HG03378 (cell line): Measurements from ENCODE around the gene DNAJC19.
"Not testable (repeated sequence)": the region's sequence is repeated elsewhere in the genome, so short reads cannot be mapped to it uniquely, and the experiment has no call there.

Experiments used
- ATAC-seq: cut with Tn5 transposase; IDR thresholded peaks from one replicate; pipeline ENCODE4 v1.9.1; 2021; ENCODE audit warnings: mild to moderate bottlenecking, moderate library complexity; ENCODE audit not compliant: unreplicated experiment

The DNAJC19 gene

GRCh38 chr3:180989291-180990163, at the start of gene DNAJC19:
Gene DNAJC19 (minus strand): TSS chr3:180989736. CDS start chr3:180989602, 134 bp downstream.
- ATAC-seq: peak; percentile 94

GRCh38 chr3:181030948-181031347, 41.4 kb upstream of the DNAJC19 start:
- ATAC-seq: no peak

DNA sequence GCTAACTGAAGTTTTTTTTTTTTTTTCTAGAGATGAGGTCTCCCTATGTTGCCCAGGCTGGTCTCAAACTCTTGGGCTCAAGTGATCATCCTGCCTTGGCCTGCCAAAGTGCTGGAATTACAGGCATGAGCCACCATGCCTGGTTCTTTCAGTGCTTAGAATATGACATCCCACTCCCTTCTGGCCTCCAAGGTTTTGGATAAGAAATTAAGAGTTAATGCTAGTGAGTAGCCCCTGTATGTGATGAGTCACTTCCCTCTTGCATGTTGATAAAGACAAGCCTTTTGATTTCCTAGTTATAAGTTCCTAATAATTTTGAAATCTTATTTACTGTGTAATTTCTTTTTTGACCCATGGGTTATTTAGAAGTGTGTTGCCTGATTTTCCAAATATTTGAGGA, 35.7 kb upstream of the DNAJC19 start:
- no peak for ATAC-seq

DNA sequence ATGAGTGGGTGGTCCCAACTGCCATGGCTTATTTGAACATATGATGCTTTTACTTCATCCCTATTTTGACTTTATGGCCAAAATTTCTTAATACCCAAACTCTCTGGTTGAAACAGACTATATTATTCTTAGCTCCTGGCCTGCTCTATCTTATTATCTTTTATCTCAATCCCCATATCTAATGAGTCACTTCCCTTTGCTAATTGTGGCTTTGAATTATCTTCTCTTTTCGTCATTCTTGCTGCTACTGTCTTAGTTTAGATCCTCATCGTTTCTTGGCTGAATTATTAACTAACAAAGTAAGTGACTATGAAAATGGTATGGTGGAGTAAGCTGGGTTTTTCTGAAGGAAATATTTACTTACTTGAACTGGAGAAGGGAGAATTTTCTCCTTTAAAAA, 28.2 kb upstream of the DNAJC19 start:
- ATAC-seq: no peak

DNA sequence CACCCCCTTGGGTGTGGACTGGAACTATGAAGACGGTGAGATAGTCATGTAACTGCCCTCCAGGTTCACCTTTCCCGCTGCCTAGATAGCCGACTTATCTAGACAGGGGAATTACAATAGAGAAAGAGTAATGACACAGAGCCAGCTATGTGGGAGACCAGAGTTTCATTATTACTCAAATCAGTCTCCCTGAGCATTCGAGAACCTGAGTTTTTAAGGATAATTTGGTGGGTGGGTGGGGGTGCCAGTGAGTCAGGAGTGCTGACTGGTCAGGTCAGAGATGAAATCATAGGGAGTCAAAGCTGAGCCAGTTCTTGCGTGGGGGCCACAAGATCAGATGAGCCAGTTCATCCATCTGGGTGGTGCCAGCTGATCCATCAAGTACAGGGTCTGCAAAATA, 19.7 kb upstream of the DNAJC19 start:
- ATAC-seq: no peak

GRCh38 chr3:181008796-181009195, 19.3 kb upstream of the DNAJC19 start:
- no peak for ATAC-seq

- no peak for ATAC-seq
Measured at GRCh38 chr3:181007262-181007661, 17.7 kb upstream of the DNAJC19 start.

DNA sequence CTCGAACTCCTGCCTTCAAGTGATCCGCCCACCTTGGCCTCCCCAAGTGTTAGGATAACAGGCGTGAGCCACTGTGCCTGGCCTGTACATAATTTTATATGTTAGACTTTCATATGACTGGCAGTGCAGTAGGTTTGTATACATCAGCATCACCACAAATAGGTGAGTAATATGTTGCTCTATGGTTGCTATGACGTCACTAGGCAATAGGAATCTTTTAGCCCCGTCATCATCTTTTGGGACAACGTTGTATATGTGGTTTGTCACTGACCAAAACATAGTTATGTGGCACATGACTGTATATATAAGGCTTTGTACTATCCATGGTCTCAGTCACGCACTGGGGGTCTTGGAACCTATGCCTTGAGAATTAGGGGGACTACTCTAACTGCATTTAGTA, 17.0 kb upstream of the DNAJC19 start:
- ATAC-seq: no peak

- ATAC-seq: not testable (repeated sequence)
Measured at GRCh38 chr3:181003469-181003868, 13.9 kb upstream of the DNAJC19 start.

GRCh38 chr3:181002331-181002730, 12.8 kb upstream of the DNAJC19 start:
- ATAC-seq: not testable (repeated sequence)

DNA sequence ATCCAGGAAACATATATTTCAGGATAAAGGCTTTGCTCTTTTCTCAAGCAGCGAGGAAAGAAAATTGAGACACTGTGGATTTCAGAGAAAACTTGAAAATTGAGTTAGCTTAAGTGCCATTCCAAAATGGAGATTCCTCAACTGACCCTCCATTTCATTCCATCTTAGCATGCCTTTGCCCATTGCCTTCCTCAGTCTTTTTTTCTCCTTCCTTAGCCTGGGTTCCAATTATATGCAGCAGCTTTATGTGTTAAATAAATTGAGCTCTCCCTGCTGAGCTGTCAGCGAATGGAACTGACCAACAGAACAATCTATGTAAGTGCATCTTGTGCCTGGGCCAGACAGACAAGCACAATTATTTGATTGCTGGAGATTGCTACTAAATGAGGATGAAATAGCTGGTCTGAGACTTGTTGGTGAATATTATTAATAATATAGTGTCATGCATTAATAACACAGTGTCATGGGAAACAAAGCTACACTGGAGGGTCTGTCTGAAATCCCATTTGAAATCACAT, 6.9 kb upstream of the DNAJC19 start:
- no peak for ATAC-seq

DNA sequence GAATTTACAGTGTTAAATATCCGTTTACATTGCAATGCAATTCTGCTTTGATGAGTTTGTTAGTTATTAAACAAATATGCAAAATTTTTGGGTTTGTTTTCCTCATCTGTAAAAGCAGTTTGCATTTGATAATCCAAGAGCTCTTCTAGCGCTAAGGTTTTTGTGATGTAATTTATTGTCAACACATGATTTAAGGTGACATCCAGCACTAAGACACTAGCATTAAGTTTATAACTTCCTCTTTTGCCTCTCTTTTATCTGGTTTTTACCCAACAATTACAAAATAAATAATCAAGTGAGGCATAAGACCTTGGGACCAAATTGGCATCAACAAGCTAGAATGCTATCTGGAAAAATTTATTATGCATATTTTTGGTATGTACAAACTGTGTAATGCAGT, 969 bp upstream of the DNAJC19 start:
- ATAC-seq: no peak

DNA sequence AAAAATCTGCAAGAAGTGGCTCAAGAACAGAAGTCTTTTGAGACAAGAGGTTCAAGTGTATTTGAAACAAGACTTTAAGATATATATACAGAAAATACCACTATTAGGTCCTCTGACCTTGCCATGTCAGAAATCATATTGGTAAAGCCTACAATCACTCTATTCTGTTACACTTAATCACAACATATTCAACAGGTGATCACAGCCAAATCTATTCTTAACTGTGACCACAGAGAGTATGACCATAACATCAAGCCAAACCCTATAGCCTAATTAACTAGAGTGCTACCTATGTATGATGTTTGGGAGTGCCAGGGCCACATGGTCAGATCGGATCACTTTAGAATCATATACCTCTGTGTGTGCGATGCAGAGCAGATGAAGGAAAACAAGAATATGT, 2.2 kb downstream of the DNAJC19 start:
- ATAC-seq: no peak

- ATAC-seq: not testable (repeated sequence)
Measured at GRCh38 chr3:180986366-180986765, 3.2 kb downstream of the DNAJC19 start.

GRCh38 chr3:180983136-180983535, 6.4 kb downstream of the DNAJC19 start:
- no peak for ATAC-seq

- ATAC-seq: no peak
Measured at GRCh38 chr3:180981912-180982311, 7.6 kb downstream of the DNAJC19 start.

DNA sequence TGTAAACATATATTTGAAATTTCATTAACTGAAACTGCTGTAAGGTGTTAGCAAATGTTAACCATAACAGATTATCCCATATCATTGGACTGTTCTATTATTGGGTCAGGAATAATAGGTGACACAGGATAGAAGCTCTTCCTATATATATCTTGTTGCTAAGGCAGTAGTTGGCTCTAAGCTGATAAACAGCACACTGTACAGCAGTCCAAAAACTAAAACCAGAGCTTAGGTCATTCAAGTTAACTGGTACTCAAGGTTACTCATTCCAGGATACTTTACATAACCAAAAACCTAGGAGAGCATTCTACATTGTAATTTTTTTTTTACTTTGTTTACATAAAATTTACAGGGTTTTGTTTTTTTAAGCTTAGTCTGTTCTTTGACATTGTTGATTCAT, 8.9 kb downstream of the DNAJC19 start:
- no peak for ATAC-seq

- no peak for ATAC-seq
Measured at GRCh38 chr3:180979961-180980360, 9.6 kb downstream of the DNAJC19 start.

GRCh38 chr3:180977498-180977897, 12.0 kb downstream of the DNAJC19 start:
- ATAC-seq: no peak

DNA sequence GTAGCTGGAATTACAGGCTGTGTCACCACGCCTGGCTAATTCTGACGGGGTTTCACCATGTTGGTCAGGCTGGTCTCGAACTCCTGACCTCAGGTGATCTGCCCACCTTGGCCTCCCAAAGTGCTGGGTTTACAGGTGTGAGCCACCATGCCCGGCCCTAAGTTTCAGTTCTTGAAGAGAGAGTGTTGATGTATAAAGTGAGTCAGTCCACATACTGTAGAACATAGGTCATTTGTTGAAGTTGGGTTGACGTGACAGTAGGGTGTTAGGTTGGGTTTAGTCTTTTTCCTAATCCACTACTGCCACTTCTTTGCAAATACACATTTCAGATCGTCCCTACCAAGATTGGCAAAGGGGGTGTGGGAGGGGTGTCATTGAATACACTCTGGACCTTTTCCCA, 15.2 kb downstream of the DNAJC19 start:
- no peak for ATAC-seq

DNA sequence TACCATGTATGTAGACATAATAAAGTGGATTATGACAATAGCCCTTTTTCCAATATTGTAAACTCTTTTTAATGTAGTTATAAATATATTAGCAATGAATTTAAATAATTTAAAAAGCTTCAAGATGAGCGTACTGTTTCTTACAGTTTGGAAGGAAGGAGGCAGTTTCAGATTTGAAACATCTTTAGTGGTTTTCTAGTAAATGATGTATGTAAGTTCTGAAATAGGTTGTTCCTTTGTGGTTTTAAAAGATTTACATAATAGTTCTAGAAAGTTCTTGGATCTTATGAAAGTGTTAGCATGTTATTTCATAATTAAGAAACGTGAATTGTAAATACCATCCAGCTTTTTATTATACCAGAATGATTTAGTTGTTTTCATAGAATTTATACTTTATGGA, 16.0 kb downstream of the DNAJC19 start:
- ATAC-seq: no peak

DNA sequence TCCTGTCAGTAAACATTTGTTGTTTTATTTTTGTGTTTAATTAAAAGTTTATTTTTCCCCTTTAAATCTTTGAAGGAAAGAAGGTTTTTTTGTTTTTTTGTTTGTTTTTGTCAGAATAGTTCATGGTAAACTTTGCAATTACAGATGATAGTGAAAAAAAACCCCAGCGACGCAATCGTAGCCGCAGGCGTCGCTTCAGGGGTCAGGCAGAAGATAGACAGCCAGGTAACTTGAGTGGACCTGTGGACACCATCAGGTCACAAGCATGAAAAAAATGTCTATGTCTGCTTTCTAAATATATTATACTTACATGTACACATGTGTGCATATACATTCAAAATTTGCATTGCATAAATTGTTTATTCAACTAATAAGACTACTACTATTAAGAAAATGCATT, 18.6 kb downstream of the DNAJC19 start:
- ATAC-seq: no peak

DNA sequence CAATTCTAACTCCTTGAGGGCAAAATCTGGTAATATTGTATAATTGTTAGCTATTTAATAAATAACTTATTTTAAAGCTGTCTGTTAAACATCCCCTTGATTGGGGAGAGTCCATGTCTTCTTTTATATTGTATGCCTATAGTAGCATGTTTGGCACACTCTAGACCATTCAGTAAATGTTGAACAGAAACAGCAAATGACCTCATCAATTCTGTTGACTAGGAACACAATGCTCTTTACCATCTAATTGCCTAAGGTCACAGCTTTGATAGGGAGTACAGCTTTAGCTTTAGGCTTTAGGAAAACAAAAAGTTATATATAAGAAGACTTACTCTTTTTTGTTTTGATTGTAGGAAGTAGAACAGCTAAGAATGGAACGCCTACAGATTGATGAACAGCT, 27.0 kb downstream of the DNAJC19 start:
- no peak for ATAC-seq
